ES-I3 (cell line): ENCODE measurements around the gene GNAQ.

Experiments used
- H3K36me3 ChIP-seq: 2 replicates; pipeline ENCODE4 v1.6.1; 2013; ENCODE audit warnings: mild to moderate bottlenecking, low read length, control low read depth, moderate library complexity; ENCODE audit not compliant: insufficient read depth
- H3K4me1 ChIP-seq: 2 replicates; pipeline ENCODE4 v1.6.1; 2013; ENCODE audit warnings: mild to moderate bottlenecking, control low read depth, low read length; ENCODE audit not compliant: insufficient read depth
- H3K9ac ChIP-seq: 2 replicates; pipeline ENCODE4 v1.6.1; 2013; ENCODE audit warnings: low read depth, mild to moderate bottlenecking, low read length, moderate library complexity
- H3K9me3 ChIP-seq: 2 replicates; pipeline ENCODE4 v1.6.1; 2013; ENCODE audit warnings: mild to moderate bottlenecking, low read length, moderate library complexity; ENCODE audit not compliant: control insufficient read depth, insufficient read depth

The GNAQ gene

GRCh38 chr9:77800924-77801551 lies 230.6 kb downstream of the GNAQ start:
- H3K9ac ChIP-seq, result no peak overlapping the region
- no peaks in the 10 kb centered on the region for H3K9me3 ChIP-seq
- no peaks in the 10 kb centered on the region for H3K4me1 ChIP-seq
- H3K36me3 ChIP-seq, result no peaks in the 10 kb centered on the region

GRCh38 chr9:77798140-77798539 lies 233.5 kb downstream of the GNAQ start:
- H3K4me1 ChIP-seq, result no peaks in the 10 kb centered on the region
- no peaks in the 10 kb centered on the region for H3K36me3 ChIP-seq
- H3K9ac ChIP-seq, result no peak overlapping the region
- H3K9me3 ChIP-seq, result no peaks in the 10 kb centered on the region

- Histone ChIP-seq H3K9me3 (no peaks in the 10 kb centered on the region), H3K4me1 (no peaks in the 10 kb centered on the region), H3K36me3 (no peaks in the 10 kb centered on the region)
These were observed 236.6 kb downstream of the GNAQ start for GRCh38 chr9:77794985-77795384.

GRCh38 chr9:77793849-77794248 lies 237.8 kb downstream of the GNAQ start:
- Histone ChIP-seq H3K36me3 (no peaks in the 10 kb centered on the region), H3K9me3 (no peaks in the 10 kb centered on the region), H3K4me1 (no peaks in the 10 kb centered on the region), H3K9ac (no peak overlapping the region)

More at GRCh38 chr9:77794985-77795384, 236.6 kb downstream of the GNAQ start:
- no peak overlapping the region for H3K9ac ChIP-seq

GRCh38 chr9:77789891-77790290 lies 241.7 kb downstream of the GNAQ start:
- Histone ChIP-seq H3K9ac (no peak overlapping the region), H3K9me3 (no peaks in the 10 kb centered on the region), H3K4me1 (no peaks in the 10 kb centered on the region), H3K36me3 (no peaks in the 10 kb centered on the region)

GRCh38 chr9:77785341-77785740 lies 246.3 kb downstream of the GNAQ start:
- no peak overlapping the region for H3K9ac ChIP-seq
- no peaks in the 10 kb centered on the region for H3K36me3 ChIP-seq
- H3K9me3 ChIP-seq, result no peaks in the 10 kb centered on the region
- no peaks in the 10 kb centered on the region for H3K4me1 ChIP-seq

GRCh38 chr9:77783518-77783917 lies 248.1 kb downstream of the GNAQ start:
- Histone ChIP-seq H3K9me3 (no peaks in the 10 kb centered on the region), H3K4me1 (no peaks in the 10 kb centered on the region), H3K36me3 (no peaks in the 10 kb centered on the region), H3K9ac (no peak overlapping the region)

GRCh38 chr9:77779010-77779409 lies 252.6 kb downstream of the GNAQ start:
- Histone ChIP-seq H3K4me1 (no peaks in the 10 kb centered on the region), H3K9ac (no peak overlapping the region), H3K36me3 (no peaks in the 10 kb centered on the region), H3K9me3 (no peaks in the 10 kb centered on the region)

- H3K4me1 ChIP-seq, result no peaks in the 10 kb centered on the region
- H3K9me3 ChIP-seq, result no peaks in the 10 kb centered on the region
- no peaks in the 10 kb centered on the region for H3K36me3 ChIP-seq
- H3K9ac ChIP-seq, result no peak overlapping the region
These were observed 258.2 kb downstream of the GNAQ start for GRCh38 chr9:77773381-77773780.

- Histone ChIP-seq H3K36me3 (no peaks in the 10 kb centered on the region), H3K9ac (no peak overlapping the region), H3K4me1 (no peaks in the 10 kb centered on the region), H3K9me3 (no peaks in the 10 kb centered on the region)
These were observed 259.0 kb downstream of the GNAQ start for GRCh38 chr9:77772646-77773045.

GRCh38 chr9:77771171-77771570 lies 260.4 kb downstream of the GNAQ start:
- Histone ChIP-seq H3K36me3 (no peaks in the 10 kb centered on the region), H3K9ac (no peak overlapping the region), H3K4me1 (no peaks in the 10 kb centered on the region), H3K9me3 (no peaks in the 10 kb centered on the region)

GRCh38 chr9:77770340-77770739 lies 261.3 kb downstream of the GNAQ start:
- no peaks in the 10 kb centered on the region for H3K9me3 ChIP-seq
- H3K4me1 ChIP-seq, result no peaks in the 10 kb centered on the region
- H3K36me3 ChIP-seq, result no peaks in the 10 kb centered on the region
- H3K9ac ChIP-seq, result no peak overlapping the region

- H3K9ac ChIP-seq, result no peak overlapping the region
- no peaks in the 10 kb centered on the region for H3K36me3 ChIP-seq
- H3K9me3 ChIP-seq, result no peaks in the 10 kb centered on the region
- H3K4me1 ChIP-seq, result no peaks in the 10 kb centered on the region
These were observed 262.4 kb downstream of the GNAQ start for GRCh38 chr9:77769246-77769645.

- H3K9ac ChIP-seq, result no peak overlapping the region
- no peaks in the 10 kb centered on the region for H3K4me1 ChIP-seq
- H3K9me3 ChIP-seq, result no peaks in the 10 kb centered on the region
- no peaks in the 10 kb centered on the region for H3K36me3 ChIP-seq
These were observed 265.0 kb downstream of the GNAQ start for GRCh38 chr9:77766587-77766986.

GRCh38 chr9:77765781-77766259 lies 265.8 kb downstream of the GNAQ start:
- Histone ChIP-seq H3K9me3 (no peaks in the 10 kb centered on the region), H3K9ac (no peak overlapping the region), H3K4me1 (no peaks in the 10 kb centered on the region), H3K36me3 (no peaks in the 10 kb centered on the region)
